ENCODE results near the gene C7. TPM values are rescaled to one million over a fixed set of nuclear protein-coding genes. Genes with fewer than 3 reads are reported as not detected.

Gene C7
- total and polyA plus RNA-seq, 2 of the 8 experiments (the other 6 are each of a cell fraction or from before 2014, with no cell fraction given): 0.08 TPM; not detected in 1

GRCh38 chr5:40962207-40962955 lies 53.1 kb downstream of the C7 start:
- H3K9ac ChIP-seq (replicated peaks in 1 of 4; ENCODE audit: extremely low read depth in 1 of 4, low read depth in 3 of 4, low read length in 3 of 4): no peak overlapping the region
- H3K79me1 ChIP-seq (ENCODE audit: low read depth, low read length): no peaks in the 10 kb centered on the region
- FAIRE-seq: no peak
- 0 out of 7 replicates have a peak, but pooled peaks cover 0 to 3% (median 0%) of the 10 kb centered on the region in 4 experiments for H3K4me1 ChIP-seq (replicated peaks in 1 of 4; ENCODE audit: control insufficient read depth in 3 of 4, insufficient read depth in 4 of 4, low read length in 3 of 4)
- no peak overlapping the region for H2AK5ac ChIP-seq (ENCODE audit: low read depth, low read length)
- H2AFZ ChIP-seq (ENCODE audit: low read length): no peak overlapping the region
- H2BK20ac ChIP-seq (ENCODE audit: low read length): no peak overlapping the region
- no peaks in the 10 kb centered on the region for H3K23me2 ChIP-seq (ENCODE audit: low read depth, low read length)
- no peak overlapping the region for H3K18ac ChIP-seq (ENCODE audit: extremely low read depth, low read length)
- no peak overlapping the region for H4K5ac ChIP-seq (ENCODE audit: insufficient read length, low read depth, low read length)
- POLR2A ChIA-PET (ENCODE audit: partially characterized antibody): no interaction called here
- CTCF ChIA-PET (ENCODE audit: partially characterized antibody): interaction anchor here (0.6 to 2.0 kb wide), 2 partner anchors 12 to 57 kb away, joined by 3 to 8 read pairs; no protein-coding TSS in a partner anchor
- H4K8ac ChIP-seq (ENCODE audit: extremely low read depth, insufficient read depth, low read length): no peak overlapping the region
- H3K4me3 ChIP-seq (ENCODE audit: extremely low read depth in 1 of 4, insufficient read depth in 2 of 4, low read depth in 3 of 4, low read length in 4 of 4): no peak overlapping the region
- H3K4ac ChIP-seq (replicated peaks; ENCODE audit: insufficient read length, low read depth, low read length): no peak overlapping the region
- H4K91ac ChIP-seq (replicated peaks; ENCODE audit: insufficient read length, low read length): no peak overlapping the region
- H3K56ac ChIP-seq (replicated peaks; ENCODE audit: insufficient read length, low read depth, low read length): no peak overlapping the region
- no peaks in the 10 kb centered on the region for H3K36me3 ChIP-seq (ENCODE audit: control insufficient read depth in 2 of 4, insufficient read depth in 4 of 4, low read length in 3 of 4)
- H3K27ac ChIP-seq (ENCODE audit: low read depth, low read length): no peak overlapping the region
- H3K27me3 ChIP-seq (replicated peaks in 1 of 4; ENCODE audit: control insufficient read depth in 3 of 4, extremely low read depth in 1 of 4, insufficient read depth in 3 of 4, low read length in 3 of 4): no peaks in the 10 kb centered on the region
- H2BK120ac ChIP-seq (replicated peaks; ENCODE audit: low read depth, low read length): no peak overlapping the region
- TF ChIP-seq CTCF (IDR thresholded peaks at IDR 0.05; ENCODE audit: control extremely low read depth in 1 of 3, insufficient read depth in 1 of 3, low read depth in 1 of 3, low read length in 3 of 3): peak in 1 of 3 experiments; percentile 4; a peak in 1 of 4 replicates
- no peak for TF ChIP-seq SIRT6 (IDR thresholded peaks at IDR 0.05; ENCODE audit: low read length)
- TF ChIP-seq RAD21 (IDR thresholded peaks at IDR 0.05 in 1 of 2, conservative IDR thresholded peaks at IDR 0.05 in 1 of 2; ENCODE audit: low read depth in 2 of 2, low read length in 2 of 2): peak; percentile 20 to 30; a peak in 2 of 4 replicates
- no peak overlapping the region for H2BK12ac ChIP-seq (ENCODE audit: low read depth, low read length)
- H2BK15ac ChIP-seq (ENCODE audit: low read length): no peak overlapping the region
- no peak overlapping the region for H3K23ac ChIP-seq (ENCODE audit: insufficient read length)
- H3K4me2 ChIP-seq (ENCODE audit: insufficient read depth in 1 of 2, low read depth in 2 of 2, low read length in 2 of 2): no peak overlapping the region
- no peak overlapping the region for H2BK5ac ChIP-seq (ENCODE audit: low read depth, low read length)
- no peak for DNase-seq (ENCODE audit: low read depth in 1 of 2, low spot score in 2 of 2)
- 91% methylated on average over 4 of the region's 4 CpGs; no CpG with 5 or more reads in 1 of the 2 experiments for WGBS, 2 experiments (ENCODE audit: extremely low coverage in 1 of 2, insufficient coverage in 1 of 2, insufficient read length in 1 of 2, insufficient replicate concordance in 2 of 2, low coverage in 1 of 2, low lambda C conversion rate in 2 of 2, missing lambda C conversion rate in 1 of 2)
- no peaks in the 10 kb centered on the region for H3K79me2 ChIP-seq (ENCODE audit: control insufficient read depth in 1 of 2, insufficient read depth in 2 of 2, low read length in 2 of 2)
- peaks cover 0 to 6% of the 10 kb centered on the region in 2 experiments; a peak in 1 of 4 replicates for H3K9me3 ChIP-seq (ENCODE audit: insufficient read depth in 2 of 2, low read depth in 1 of 2, low read length in 1 of 2)
- no peak overlapping the region for H3K14ac ChIP-seq (ENCODE audit: insufficient read length)
- H4K20me1 ChIP-seq (replicated peaks in 1 of 2; ENCODE audit: control insufficient read depth in 1 of 2, insufficient read depth in 2 of 2, low read length in 2 of 2): no peaks in the 10 kb centered on the region
